GM12872 (cell line): ENCODE results near the gene ATP8A2.

Experiments used
- CTCF ChIP-seq: IDR thresholded peaks from 3 replicates; pipeline ENCODE4 v1.5.1; 2011; ENCODE audit warnings: low read depth, mild to moderate bottlenecking, low read length, moderate library complexity; ENCODE audit not compliant: insufficient read depth

ATP8A2 gene

GRCh38 chr13:25660996-25661395 is 289.2 kb downstream of the ATP8A2 start:
- TF ChIP-seq CTCF, result no peak

GRCh38 chr13:25662516-25662915 is 290.7 kb downstream of the ATP8A2 start:
- TF ChIP-seq CTCF, result no peak

- TF ChIP-seq CTCF, result no peak
Measured at GRCh38 chr13:25668345-25668744, 296.6 kb downstream of the ATP8A2 start.

GRCh38 chr13:25673711-25674110 is 301.9 kb downstream of the ATP8A2 start:
- no peak for TF ChIP-seq CTCF

GRCh38 chr13:25674371-25674770 is 302.6 kb downstream of the ATP8A2 start:
- no peak for TF ChIP-seq CTCF

- TF ChIP-seq CTCF, result no peak
Measured at GRCh38 chr13:25675060-25675459, 303.3 kb downstream of the ATP8A2 start.

GRCh38 chr13:25677956-25678355 is 306.2 kb downstream of the ATP8A2 start:
- no peak for TF ChIP-seq CTCF

GRCh38 chr13:25678398-25678797 is 306.6 kb downstream of the ATP8A2 start:
- no peak for TF ChIP-seq CTCF
